Fibroblast of mammary gland (primary cell): ENCODE measurements around the gene MR1.
A peak's percentile ranks its signal among the peaks of the same experiment; 100 is the strongest.
"Not testable (repeated sequence)": the region's sequence is repeated elsewhere in the genome, so short reads cannot be mapped to it uniquely, and the experiment has no call there.

ENCODE experiments used
- DNase-seq: peaks from one replicate; pipeline ENCODE4 v3.0.0-alpha.2; 2010; ENCODE audit warnings: low read depth
- H3K4me3 ChIP-seq: 2 replicates; pipeline ENCODE4 v1.5.1; 2011; ENCODE audit warnings: low read depth, mild to moderate bottlenecking, low read length, moderate library complexity; ENCODE audit not compliant: control insufficient read depth
- TF ChIP-seq, protein P1 (sequence below): conservative IDR thresholded peaks from 2 replicates; pipeline ENCODE4 v1.5.1; 2011; ENCODE audit warnings: low read depth, low read length, inconsistent platforms; ENCODE audit not compliant: control insufficient read depth, insufficient read depth

MR1 gene

DNA sequence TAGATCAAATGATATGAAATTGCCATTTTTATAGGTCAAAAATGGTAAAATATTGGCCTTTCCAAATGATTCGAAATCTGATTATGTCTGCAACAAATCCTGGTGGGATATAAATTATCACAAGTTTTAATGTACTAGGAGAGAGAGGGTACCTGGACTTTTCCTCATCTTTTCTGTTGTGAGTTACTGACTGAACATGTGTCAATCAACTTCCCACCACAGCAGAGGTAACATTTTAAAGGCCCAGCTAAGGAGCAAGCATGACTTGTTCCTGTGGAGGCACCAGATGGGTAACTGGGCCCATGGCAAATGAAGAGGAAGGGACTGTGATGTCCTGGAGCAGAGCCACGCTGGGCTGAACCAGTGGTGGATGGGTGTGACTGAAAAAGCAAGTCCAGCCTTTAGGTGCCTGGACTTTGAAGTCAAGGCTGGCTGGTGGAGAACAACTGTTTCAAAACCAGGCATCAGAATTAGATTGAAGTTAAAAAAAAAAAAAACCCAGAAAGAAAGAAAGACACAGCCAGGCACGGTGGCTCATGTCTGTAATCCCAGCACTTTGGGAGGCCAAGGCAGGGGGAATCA is 6.6 kb downstream of the MR1 start:
- H3K4me3 ChIP-seq: no peak overlapping the region
- no peak for DNase-seq
- TF ChIP-seq, protein P1, sequence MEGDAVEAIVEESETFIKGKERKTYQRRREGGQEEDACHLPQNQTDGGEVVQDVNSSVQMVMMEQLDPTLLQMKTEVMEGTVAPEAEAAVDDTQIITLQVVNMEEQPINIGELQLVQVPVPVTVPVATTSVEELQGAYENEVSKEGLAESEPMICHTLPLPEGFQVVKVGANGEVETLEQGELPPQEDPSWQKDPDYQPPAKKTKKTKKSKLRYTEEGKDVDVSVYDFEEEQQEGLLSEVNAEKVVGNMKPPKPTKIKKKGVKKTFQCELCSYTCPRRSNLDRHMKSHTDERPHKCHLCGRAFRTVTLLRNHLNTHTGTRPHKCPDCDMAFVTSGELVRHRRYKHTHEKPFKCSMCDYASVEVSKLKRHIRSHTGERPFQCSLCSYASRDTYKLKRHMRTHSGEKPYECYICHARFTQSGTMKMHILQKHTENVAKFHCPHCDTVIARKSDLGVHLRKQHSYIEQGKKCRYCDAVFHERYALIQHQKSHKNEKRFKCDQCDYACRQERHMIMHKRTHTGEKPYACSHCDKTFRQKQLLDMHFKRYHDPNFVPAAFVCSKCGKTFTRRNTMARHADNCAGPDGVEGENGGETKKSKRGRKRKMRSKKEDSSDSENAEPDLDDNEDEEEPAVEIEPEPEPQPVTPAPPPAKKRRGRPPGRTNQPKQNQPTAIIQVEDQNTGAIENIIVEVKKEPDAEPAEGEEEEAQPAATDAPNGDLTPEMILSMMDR: no peak

DNA sequence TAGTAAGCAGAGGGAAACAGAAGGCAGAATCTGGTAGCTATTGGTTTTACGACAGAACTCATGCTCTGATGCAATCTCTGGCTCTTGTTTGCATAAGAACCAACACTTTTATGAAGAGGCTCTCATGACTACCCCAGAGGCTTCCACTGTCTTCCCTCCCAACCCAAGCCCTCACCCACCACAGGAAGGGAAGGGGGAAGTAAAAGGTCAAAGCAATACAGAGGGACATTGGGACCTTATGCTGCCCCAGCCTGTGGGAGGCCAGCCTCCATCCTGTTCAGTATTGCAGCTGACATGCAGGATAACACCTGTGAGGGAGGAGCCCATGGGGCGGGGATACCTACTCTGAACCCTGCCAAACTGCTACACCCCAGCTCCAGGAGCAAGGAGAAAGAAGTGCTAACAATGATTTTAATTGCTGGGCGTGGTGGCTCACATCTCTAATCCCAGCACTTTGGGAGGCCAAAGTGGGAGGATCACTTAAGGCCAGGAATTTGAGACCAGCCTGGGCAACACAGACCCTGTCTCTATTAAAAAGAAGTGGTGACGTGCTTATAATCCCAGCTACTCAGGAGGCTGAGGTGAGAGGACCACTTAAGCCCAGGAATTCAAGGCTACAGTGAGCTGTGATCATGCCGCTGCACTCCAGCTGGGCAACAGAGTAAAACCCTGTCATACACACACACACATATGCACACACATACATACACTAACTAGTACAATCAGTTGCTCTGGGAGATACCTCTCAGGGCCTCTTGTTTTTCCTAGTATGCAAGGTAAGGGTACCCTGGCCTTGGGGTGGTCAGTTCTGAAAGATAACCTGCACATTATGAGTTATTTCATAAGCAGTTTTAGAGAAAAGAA is 9.5 kb downstream of the MR1 start:
- TF ChIP-seq, protein P1: no peak
- H3K4me3 ChIP-seq: no peak overlapping the region
- DNase-seq: no peak

DNA sequence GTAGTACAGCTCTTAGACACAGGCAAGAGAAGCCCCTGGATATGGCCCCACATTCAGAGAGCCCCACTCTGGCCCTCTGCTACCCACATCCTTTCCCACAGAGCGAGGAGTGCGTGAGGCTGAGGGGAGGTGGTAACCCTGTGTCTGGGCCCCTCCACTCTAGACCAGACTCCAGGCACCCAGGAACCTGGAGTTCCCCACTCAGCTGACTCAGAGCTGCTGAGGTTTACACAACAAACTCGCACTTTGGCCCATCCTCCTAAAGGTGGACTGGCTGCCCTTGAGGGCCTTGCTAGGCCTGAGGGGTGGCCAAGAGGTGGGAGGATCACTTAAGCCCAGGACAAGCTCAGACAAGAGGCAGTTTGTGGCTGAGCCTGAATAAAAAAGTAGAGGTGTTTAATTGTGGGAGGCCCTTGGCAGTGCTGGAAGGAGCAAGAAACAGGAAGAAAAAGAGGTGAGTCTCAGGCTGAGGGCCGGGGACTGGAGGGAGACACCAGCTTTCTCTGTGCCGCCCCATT is 10.7 kb downstream of the MR1 start:
- H3K4me3 ChIP-seq: no peak overlapping the region
- TF ChIP-seq, protein P1: no peak
- DNase-seq: peak; percentile 9

DNA sequence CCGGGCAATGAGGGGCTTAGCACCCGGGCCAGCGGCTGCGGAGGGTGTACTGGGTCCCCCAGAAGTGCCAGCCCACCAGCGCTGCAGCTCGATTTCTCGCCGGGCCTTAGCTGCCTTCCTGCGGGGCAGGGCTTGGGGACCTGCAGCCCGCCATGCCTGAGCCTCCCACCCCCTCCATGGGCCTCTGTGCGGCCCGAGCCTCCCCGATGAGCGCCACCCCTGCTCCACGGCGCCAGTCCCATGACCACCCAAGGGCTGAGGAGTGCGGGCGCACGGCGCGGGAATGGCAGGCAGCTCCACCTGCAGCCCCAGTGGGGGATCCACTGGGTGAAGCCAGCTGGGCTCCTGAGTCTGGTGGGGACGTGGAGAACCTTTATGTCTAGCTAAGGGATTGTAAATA is 12.2 kb downstream of the MR1 start:
- DNase-seq, H3K4me3 ChIP-seq: not testable (repeated sequence)

DNA sequence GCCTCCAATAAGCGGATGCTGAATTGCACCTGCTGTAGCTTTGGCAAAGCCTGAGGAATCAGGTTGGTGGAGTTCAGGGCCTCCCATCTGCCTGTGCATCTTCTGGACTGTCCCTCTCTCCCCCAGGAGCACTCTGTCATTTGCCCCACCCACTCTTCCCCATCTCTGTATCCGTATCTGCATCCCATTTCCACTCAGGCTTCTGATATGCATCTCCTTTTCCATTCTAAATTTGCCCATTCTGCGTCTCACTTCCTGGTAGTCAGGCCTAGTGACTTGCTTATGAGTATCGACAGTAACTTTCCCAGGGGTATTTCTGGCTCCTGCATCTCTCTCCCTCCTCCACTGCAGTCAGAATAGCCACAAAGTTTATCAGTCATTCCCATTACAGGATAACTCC is 15.6 kb downstream of the MR1 start:
- DNase-seq: no peak
- no peak overlapping the region for H3K4me3 ChIP-seq
- TF ChIP-seq, protein P1: no peak

DNA sequence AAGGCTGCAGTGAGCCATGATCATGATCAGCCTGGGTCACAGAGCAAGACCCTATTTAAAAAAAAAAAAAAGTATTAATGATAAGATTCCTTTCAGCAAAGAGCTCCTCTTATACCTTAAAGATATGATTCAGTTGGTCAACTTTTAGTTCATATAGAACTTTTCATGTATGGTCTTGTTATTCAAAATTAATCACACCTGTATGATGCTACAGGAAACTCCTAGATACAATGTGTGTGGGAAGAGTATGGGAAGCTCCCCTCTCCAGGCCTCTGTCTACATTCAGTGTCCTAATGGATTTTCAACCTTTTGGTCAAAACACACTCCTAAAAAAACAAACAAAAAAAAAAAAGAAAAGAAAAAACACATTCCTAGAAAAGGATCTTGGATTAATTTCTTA is 17.1 kb downstream of the MR1 start:
- no peak for DNase-seq
- H3K4me3 ChIP-seq: no peak overlapping the region
- TF ChIP-seq, protein P1: no peak

DNA sequence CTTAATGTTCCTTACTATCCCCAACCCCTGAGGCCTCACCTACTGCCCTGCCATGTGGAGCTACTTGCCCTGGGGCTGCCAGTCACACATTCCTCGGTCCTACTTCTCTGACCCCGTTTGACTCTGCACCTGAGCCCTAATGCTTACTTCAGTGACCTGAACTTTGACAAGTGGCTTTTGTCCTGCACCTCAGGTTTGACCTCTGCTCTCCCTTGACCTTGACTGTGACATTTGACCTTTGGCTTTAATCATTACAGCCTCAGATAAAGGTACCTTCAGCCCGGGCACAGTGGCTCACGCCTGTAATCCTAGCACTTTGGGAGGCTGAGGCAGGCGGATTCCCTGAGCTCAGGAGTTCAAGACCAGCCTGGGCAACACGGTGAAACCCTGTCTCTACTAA is 22.8 kb downstream of the MR1 start:
- H3K4me3 ChIP-seq: no peak overlapping the region
- no peak for DNase-seq
- TF ChIP-seq, protein P1: no peak
